Endothelial cell of umbilical vein (primary cell): Measurements from ENCODE around the gene SYMPK.

Experiments
- EZH2 ChIP-seq: IDR thresholded peaks from 2 replicates; pipeline ENCODE4 v1.6.1; 2012; ENCODE audit warnings: borderline replicate concordance, low read depth, mild to moderate bottlenecking, moderate library complexity, low read length, inconsistent platforms; ENCODE audit not compliant: severe bottlenecking
- MYC ChIP-seq: IDR thresholded peaks from one replicate; pipeline ENCODE4 v1.6.1; 2011; ENCODE audit warnings: mild to moderate bottlenecking, low read depth, low read length
- POLR2AphosphoS5 ChIP-seq: IDR thresholded peaks from 2 replicates; pipeline ENCODE4 v1.6.1; 2012; ENCODE audit warnings: low read depth, mild to moderate bottlenecking, control low read depth, low read length, moderate library complexity; ENCODE audit not compliant: insufficient read depth
- TF ChIP-seq, protein P1 (sequence below), 2 donors: IDR thresholded peaks; 1 replicate in 1 of 2; 2 replicates in 1 of 2; pipeline ENCODE4 v1.5.1; 2011; ENCODE audit warnings: low read length in 2 of 2, mild to moderate bottlenecking in 2 of 2, moderate library complexity in 2 of 2, control low read depth in 1 of 2, inconsistent platforms in 1 of 2, low read depth in 1 of 2; ENCODE audit not compliant: insufficient read depth in 1 of 2; ENCODE audit errors: extremely low read depth in 1 of 2

DNA sequence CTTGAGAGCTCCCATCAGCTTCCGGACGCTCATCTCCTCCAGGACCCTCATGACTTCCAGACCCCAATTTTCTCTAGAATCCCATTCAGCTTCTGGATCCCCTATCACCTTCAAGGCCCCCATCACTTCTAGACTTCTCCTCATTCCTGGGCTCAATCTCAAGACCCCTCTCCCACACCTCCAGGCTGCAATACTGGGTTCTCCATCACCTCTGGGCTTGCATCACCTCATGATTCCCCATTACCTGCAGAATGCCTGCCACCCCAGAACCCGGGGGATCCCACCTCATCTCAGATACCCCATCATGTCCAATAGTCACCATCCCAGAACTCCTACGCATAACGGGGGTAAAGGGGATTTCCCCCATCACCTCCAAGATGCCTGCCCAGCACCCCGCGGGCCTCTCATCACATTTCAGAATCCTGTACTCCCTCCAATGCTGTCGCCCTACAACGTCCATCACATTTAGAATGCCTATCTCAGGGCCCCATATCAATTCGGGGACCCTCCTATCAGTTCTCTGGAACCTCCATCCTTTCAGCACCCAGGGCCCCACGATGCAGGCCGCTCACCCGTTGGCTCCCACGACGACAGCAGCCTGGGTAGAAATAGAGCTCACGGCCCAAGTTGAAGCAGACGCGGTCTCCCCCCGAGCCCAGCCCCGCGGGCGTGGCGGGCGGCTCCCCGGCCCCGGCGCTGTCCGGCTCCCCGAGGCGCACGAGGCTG, 71.0 kb downstream of the SYMPK start:
- TF ChIP-seq POLR2AphosphoS5 (no peak), EZH2 (no peak), MYC (no peak)
- TF ChIP-seq, protein P1, sequence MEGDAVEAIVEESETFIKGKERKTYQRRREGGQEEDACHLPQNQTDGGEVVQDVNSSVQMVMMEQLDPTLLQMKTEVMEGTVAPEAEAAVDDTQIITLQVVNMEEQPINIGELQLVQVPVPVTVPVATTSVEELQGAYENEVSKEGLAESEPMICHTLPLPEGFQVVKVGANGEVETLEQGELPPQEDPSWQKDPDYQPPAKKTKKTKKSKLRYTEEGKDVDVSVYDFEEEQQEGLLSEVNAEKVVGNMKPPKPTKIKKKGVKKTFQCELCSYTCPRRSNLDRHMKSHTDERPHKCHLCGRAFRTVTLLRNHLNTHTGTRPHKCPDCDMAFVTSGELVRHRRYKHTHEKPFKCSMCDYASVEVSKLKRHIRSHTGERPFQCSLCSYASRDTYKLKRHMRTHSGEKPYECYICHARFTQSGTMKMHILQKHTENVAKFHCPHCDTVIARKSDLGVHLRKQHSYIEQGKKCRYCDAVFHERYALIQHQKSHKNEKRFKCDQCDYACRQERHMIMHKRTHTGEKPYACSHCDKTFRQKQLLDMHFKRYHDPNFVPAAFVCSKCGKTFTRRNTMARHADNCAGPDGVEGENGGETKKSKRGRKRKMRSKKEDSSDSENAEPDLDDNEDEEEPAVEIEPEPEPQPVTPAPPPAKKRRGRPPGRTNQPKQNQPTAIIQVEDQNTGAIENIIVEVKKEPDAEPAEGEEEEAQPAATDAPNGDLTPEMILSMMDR (IDR thresholded peaks at IDR 0.05; ENCODE audit: extremely low read depth in 1 of 2, insufficient read depth in 1 of 2, low read depth in 1 of 2, low read length in 2 of 2): no peak
